Measurements from ENCODE around the gene TMEM163.
"Not testable (repeated sequence)": the region's sequence is repeated elsewhere in the genome, so short reads cannot be mapped to it uniquely, and the experiment has no call there.

The TMEM163 gene

DNA sequence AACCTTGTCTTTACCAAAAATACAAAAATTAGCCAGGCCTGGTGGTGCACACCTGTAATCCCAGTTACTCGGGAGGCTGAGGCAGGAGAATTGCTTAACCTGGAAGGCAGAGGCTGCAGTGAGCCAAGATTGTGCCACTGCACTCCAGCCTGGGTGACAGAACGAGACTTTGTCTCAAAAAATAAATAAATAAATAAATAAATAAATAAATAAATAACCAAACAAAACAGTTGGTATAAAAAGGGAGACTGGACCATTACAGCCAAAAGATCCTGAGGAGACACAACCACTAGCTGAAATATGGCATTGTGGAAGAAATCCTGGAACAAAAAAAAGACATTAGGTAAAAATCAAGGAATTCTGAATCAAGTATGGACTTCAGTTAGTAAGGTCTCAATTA, 4.9 kb upstream of the TMEM163 start:
- not testable (repeated sequence) for DNase-seq (ENCODE audit: low spot score)

DNA sequence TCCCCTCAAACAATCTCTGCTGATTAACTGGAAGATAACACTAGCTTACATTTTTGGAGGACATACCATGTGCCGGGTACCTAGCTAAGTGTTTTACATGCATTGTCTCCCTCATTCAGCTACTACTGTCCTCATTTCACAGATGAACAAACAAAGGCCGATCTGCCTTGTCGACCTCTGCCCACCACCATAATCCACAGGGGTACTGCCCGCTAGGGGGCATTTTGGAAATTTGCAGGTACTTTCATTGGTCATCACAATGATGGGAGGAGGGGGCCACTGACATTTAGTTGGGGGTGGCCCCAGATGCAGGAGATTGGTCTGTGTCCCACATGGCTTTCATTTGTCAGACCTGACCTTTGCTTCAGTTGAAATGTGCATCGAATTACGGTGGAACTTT, 3.9 kb upstream of the TMEM163 start:
- peak; percentile 26 for DNase-seq (ENCODE audit: low spot score)

DNA sequence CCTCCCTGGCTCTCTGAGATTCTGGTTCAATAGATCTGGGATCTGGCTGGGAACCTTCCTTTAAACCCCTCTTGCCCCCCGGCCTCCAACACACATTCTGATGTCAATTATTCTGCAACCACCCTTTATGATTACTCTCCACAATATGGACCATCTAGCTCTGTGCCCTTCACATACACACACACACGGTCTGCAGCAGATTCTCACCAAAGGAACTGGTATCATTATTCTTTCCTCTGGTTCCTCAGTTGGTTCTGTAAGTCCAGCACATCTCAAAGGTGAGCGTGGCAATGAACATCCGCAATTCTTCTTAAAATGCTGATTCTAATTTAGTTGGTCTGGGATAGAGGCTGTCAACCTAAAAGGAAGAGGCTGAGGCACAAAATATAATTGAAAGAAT, 2.8 kb upstream of the TMEM163 start:
- DNase-seq (ENCODE audit: low spot score) = no peak

DNA sequence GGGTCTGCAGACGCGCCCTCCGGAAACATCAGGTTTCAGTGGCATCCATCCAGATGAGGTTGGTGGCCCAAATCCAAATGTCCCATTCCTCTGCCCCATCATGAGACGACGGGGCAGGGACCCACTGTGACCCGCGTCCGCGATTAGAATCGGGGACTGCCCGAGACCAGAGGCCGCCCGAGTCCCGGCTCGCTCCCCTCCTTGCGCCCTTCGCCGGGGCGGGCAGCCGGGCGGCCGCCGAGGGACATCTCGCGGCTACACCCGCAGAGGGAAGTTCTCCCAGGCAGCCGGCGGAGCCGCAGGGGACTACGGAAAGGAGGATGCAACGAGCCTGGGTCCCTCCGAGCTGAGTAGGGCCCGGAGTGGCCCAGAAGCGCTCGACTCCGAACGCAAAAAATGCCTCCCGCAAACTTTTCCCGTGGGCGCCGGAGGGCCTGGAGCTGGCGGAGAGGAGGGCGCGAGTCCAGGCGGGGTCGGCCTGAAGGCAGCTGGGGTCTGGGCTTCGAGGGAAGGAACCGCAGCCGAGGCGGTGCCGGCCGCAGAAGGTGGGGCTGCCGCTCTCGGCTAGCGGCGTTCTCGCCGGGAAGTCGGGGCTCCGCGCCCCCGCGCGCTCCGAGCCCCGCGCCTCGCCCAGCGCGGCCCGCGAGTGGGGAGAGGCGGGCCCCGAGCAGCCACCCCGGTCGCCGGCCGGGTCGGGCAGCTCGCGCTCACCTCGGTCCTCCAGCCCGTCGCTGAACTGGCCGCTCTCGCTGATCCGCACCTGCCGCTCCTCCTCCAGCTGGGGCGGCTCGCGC, 580 bp downstream of the TMEM163 start:
- DNase-seq (ENCODE audit: low spot score) = no peak

DNA sequence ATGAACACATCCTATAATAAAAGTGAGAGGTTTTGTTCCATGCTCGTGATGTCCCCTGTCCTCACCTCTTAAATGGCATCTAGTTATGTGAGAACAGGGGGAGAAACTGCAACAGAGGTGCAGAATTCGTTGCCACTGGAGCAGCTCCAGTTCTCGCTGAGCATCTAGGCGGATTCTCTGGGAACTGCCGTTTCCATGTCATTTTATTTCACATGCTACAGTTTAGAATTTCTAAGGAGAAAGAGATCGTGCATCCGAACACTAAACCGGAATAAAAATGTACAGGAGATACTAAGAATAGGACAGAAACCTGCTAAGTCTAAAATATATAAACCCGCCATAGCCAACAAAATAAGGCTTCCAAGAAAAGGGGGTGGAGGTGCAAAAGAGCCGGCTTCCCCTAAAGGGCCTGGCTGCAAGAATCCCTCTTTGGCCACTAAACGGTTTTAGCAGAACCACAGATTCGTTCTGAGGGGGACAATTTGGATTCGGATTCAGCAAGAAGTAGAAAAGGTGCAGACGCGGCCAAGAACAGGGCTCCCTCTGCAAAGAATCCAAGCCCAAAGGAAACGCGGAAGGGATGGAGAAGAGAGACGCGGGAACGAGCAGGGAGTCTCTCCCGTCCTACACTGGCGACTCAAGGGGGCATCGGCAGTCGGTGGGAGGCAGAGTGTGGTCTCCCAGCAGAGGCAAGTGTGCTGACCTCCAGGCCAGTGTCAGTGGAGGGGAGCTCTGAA, 1.3 kb downstream of the TMEM163 start:
- no peak for DNase-seq (ENCODE audit: low spot score)

DNA sequence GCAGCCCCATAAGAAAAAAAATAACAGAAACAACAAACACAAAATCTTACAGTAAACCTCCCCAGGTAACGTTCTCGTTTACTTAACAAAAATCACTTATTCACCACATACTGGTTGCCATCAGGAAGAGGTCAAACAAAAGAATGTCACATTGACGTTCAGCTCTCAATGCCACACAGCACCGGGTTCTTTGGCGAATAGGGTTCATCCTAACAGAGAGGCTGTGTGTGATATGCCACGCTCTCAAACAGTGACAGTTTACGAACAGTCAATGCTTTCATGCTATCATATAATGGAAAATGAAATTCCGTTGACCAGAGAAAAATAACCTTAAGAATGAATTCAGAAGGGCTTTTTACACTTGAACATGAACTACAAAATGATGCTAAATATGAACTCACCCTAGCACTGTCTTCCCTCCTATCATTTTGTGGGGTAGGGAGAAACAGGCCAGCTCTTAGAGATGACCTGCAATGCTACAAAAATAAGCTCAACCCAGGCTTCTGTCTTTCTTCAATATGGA, 2.0 kb downstream of the TMEM163 start:
- DNase-seq (ENCODE audit: low spot score) = no peak

DNA sequence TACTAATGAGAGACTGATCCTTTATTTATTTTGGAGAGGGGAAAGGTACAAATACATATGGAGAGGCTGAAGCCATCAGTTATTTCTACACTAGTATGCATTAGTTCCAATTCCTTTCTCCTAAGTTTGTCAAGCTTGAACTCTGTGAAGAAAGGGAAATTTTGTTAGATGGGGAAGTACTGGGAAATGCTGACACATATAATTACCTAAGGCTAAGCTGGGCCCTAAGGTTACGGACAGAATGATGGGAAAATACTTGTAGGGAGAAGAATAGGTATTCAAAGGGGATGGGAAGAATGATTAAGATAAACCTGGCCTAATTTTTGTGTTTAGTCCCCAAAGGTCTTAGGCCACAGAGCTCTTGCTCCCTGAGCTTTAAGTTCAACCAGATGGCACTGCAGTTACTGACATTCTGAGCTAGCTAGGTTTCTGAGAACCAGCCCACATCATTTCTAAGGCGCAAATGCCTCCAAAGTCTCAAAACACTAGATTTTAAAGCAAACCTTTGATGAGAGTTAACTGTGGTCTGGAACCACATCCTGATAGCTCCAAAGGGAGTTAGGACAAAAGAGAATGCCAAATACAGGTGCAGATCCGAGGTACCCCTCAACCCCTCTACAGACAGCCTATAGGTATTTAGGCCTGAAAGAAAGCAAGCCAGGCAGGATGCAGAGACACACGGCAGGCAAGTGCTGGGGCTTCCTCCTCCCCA, 2.7 kb downstream of the TMEM163 start:
- DNase-seq (ENCODE audit: low spot score) = no peak

DNA sequence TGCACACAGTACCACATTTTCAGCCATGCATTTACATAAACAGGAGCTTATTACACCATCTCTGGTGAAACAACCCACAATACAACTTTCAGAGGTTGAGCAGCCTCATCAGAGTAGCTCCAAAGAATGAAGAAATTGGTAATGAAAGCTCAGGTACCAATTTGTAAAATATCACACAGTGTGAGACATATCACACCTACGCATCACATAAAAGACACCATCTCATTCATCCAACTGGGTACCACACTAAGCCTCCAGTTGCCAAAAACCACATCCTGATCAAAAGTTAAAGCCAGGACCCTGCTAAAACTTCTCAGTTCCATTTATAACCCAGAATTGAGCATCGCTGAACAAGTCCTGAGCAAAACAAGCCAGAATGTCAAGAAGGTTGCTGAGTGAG, 4.6 kb downstream of the TMEM163 start:
- no peak for DNase-seq (ENCODE audit: low spot score)

DNA sequence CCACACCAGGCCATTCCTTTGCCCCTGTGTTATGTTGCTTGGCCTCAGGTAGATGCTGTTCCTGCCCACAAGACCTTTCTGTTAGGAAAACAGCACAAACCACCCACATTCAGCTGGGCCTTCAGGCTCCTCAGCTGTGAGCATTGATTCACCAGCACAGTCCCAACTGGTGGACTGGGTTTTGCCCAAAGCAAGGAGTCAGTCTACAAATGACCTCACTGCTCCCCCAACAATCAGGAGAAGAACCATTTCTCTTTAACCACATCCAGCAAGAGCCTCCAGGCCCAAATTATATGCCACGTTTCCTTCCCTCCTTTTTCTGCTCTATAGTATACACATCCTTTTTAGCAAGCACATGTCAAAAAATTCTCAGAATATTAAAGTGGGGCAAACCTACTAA, 5.2 kb downstream of the TMEM163 start:
- no peak for DNase-seq (ENCODE audit: low spot score)

DNA sequence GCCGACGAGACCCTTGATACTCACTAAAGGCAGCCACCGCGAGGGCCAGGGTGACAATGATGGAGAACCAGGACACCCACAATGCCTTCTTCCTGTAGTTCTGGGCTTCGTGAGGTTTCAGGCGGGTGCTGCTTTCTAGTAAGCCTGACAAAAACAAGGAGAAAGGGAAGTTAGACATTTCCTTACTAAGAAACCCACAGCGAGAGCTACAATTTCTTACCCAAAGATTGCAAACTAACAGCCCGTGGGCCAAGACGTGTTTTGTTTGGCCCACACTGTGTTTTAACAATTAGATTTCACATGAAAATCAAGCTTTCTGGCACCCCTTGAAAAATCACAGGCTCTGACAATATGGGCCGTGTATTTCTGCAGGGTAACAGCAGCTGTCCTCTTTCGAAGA, 5.6 kb downstream of the TMEM163 start:
- DNase-seq (ENCODE audit: low spot score) = no peak

DNA sequence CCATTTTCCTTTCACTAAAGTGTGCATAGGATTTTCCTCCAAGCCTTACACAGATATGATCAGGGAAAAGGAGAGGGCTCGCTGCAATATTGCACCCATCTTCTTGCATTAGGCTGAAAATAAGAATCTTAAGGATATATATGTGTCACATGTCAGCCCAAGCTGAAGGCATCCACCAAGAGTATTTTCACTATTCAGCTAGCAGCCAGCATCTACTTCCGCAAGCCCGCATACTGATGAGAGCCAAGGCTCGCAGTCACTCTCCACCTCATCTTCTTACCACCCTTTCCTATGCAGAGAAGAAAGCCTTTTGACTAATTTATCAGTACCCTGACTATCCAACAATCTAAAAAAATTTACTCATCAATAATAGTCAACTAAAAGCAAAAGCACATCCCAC, 6.1 kb downstream of the TMEM163 start:
- DNase-seq (ENCODE audit: low spot score) = no peak

DNA sequence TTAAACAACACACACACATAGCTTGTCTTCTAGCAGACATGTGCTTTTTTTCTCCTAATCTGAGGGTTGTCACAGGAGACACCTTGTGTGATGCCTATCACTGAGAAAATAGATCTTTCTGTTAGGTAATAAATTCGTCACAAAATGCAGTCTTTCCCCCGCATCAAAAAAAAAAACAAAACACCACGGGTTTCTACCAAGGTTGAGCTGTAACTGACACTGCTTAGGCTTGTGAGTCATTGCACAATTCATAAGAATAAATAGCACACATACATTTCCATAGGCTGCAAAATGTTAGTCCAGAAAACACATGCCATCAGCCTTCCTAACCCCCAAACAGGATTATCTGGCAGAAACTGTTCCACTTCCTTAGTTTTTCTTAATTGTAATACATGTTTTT, 6.5 kb downstream of the TMEM163 start:
- no peak for DNase-seq (ENCODE audit: low spot score)

DNA sequence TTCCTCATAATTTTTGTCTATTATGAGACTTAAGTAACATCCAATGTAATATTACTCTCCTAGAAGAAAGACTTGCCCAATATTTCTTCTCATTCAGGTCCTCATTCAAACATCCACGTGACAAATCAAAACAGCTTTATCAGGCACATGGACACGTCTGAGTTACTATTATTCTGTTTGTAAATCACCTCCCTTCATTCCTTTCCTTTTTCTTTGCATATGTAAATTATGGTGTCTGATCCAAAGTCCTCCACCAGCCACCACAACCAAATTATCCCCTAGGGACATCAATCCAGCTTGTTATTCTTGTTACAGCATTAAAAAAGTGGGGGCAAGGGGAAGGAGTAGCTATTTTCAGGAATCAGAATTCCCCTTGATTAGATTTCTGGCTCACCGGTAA, 7.1 kb downstream of the TMEM163 start:
- no peak for DNase-seq (ENCODE audit: low spot score)

DNA sequence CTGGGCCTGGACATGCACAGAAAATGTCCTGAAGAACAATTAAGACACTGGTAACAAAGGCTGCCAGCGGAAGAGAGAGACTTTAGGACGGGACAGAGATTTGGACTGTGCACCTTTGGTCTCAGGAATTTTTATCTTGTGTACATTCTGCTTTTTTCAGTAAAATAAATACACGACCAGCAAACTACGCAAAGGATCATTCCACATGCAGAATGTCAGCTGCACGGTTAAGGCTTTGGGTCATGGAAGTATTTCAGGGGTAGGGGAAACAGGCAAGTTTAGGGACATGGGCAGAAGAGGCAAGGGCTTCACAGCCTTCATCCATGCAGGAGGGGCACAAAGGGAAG, 11.5 kb downstream of the TMEM163 start:
- no peak for DNase-seq (ENCODE audit: low spot score)

DNA sequence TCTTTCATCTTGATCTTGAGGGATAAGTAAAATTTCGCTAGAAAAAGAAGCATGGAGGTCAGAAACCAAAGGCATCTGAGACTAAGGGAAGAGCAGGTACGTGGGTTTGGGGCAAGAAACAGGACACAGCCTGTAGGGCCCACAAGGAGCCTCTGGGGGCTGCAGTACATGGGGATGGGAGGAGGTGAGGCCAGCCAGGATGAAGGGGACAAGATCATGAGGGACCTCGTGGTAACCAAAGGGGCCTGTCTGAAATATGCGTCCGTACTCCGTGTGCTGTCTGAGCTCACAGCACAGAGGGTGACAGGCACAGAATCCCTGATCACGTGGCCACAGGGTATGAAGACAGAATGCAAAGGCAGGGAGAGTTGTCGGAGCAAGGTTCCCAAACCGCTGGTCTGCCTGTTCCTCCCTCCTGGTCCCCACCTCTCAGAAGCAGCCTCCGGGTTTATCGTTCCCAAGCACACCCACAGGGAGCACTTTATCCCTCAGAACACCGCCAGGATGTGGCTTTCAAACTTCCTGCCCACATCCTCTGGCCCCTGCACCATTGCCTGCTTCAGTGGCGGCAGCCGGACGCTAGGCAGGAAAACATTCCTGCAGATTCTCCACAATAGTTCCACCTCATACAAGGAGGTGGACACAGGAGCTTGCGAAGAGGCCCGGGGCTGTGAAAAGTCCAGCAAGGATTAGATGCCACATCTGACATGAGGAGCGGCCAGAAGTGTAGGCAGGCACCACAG, 12.0 kb downstream of the TMEM163 start:
- DNase-seq (ENCODE audit: low spot score) = no peak

DNA sequence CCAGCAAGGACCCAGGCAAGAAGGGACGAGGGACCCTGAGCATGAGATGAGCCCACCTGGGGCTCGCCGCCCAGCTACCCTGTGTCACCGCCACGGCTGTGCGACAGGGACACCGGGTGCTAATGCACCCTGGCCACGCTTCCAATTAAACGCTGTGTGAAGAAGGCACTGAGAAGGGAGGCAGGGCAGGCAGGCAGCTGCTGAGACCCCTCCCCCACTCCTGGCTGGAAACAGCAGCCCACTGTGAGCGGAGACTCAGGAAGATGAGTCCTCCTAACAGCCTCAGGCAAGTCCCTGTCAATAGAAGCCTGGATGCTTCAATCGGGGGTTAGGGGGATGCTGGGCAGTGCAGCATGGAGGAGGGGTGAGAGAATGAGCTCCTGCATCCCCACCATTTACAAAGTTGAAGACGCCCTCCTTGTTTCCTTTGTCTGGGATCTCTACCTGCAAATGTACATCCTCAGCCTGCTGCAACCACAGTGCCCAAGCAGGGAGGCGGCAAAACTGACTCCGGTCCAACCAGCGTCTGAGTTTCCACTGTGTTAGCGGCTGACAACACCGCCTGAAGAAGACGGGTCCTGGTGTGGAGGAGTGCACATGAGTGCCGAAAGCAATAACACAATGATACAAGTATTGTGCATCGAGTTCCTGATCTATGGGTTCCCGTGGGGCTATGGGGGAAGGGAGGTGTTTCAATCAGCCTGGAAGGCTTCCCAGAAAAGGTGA, 12.8 kb downstream of the TMEM163 start:
- DNase-seq (ENCODE audit: low spot score) = no peak

DNA sequence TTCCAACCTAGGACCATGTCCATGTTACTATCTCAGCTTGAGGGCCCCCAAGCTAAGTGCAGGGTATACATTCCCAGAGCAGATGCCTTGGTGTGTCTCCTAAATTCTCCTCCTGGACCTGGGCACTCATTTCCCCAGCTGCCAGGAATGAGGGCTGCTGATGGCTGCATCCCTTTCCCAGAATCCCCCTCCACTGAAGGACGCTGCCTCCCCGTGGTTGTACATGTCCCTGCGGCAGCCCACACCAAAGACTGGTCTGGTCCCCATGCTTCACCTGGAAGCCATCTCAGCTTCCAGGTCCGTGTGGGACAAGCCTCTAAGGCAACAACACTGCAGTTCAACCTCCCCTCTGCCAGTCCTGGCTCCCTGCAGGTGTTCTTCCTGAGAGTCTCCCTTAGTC, 14.6 kb downstream of the TMEM163 start:
- no peak for DNase-seq (ENCODE audit: low spot score)

DNA sequence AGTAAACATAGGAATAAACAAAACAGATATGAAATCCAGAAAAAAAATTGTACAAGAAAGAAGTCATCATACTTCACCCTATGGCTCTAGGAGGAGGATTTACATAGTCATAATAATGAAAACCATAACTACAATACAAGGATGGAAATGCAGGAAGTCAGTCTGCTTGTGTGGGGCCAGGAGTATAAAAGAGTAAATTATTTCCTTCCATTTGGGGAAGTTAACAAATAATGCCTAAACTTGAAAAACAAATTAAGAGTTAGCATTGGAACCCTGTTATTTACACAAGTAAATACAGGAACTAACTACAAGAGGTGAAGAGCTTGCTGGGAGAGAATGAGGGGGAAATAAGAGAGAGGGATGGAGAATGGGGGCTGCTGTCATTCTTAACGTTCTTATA, 15.4 kb downstream of the TMEM163 start:
- no peak for DNase-seq (ENCODE audit: low spot score)

DNA sequence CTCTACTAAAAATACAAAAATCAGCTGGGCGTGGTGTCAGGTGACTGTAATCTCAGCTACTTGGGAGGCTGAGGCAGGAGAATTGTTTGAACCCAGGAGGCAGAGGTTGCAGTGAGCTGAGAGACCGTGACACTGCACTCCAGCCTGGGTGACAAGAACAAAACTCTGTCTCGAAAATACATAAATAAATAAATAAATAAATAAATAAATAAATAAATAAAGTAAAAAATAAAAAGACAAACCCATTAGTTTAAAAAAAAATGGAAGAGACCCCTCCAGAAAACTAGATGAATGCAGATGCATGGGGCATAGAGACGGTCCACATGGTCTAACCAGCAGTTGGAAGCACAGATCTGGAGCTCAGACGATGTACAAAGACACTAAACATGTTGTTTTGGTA, 18.1 kb downstream of the TMEM163 start:
- no peak for DNase-seq (ENCODE audit: low spot score)

DNA sequence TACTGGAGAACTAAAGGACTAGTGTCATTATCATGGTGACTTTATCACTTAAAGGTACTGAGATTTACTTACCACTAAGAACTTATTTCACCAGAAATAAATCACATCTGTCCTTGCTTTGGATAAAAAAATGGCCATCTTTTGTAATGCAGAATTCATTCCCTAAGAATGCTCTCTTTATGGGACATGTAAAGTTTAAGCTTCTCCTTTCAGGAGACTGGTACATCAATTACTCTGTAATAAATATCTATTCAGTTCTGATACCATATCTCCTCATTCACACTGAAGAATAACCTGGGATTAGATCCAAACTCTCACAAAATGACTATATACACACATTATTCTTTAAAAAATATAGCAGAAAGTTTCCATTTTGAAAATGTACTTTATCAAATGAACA, 24.4 kb downstream of the TMEM163 start:
- DNase-seq (ENCODE audit: low spot score) = no peak

Data from NAMALWA (cell line).